Measurements from ENCODE around the gene MARCKS. TPM values are rescaled to one million over a fixed set of nuclear protein-coding genes. Genes with fewer than 3 reads are reported as not detected.

MARCKS gene
- total and polyA plus RNA-seq, 2 experiments from 2014 or later: 105 to 210 TPM

GRCh38 chr6:113857556-113858479 lies 673 bp downstream of the MARCKS start:
- peak overlapping the region; percentile 100 for H3K27ac ChIP-seq
- H3K79me2 ChIP-seq (ENCODE audit: insufficient read depth): peaks cover 57% of the 10 kb centered on the region
- peak overlapping the region; percentile 50 for H2AFZ ChIP-seq
- TF ChIP-seq EZH2phosphoT487 (IDR thresholded peaks at IDR 0.05; ENCODE audit: insufficient read depth, low read depth) (no peak), EZH2 (IDR thresholded peaks at IDR 0.05; ENCODE audit: insufficient read depth, poor library complexity, severe bottlenecking) (no peak)
- peak overlapping the region; percentile 100 for H3K9ac ChIP-seq
- peaks cover 17% of the 10 kb centered on the region for H3K4me1 ChIP-seq (ENCODE audit: insufficient read depth)
- peak overlapping the region; percentile 100 for H3K4me3 ChIP-seq
- peaks cover 20% of the 10 kb centered on the region for H3K36me3 ChIP-seq (ENCODE audit: low read depth)
- no peaks in the 10 kb centered on the region for H3K27me3 ChIP-seq (replicated peaks; ENCODE audit: insufficient read depth)
- H3K9me3 ChIP-seq (ENCODE audit: low read depth): no peaks in the 10 kb centered on the region
- WGBS, 2 experiments (ENCODE audit: low coverage in 1 of 2, low lambda C conversion rate in 2 of 2, missing lambda C conversion rate in 2 of 2): 1% methylated on average over 39 to 43 of the region's 43 CpGs
- no peaks in the 10 kb centered on the region for H3K9me2 ChIP-seq (ENCODE audit: insufficient read depth)
- in situ Hi-C loops (cut with MboI): loop anchor here (10.0 kb wide), 2 partner anchors 163 to 443 kb away; no protein-coding TSS in a partner anchor
- H3K4me2 ChIP-seq (ENCODE audit: unreplicated experiment): peak overlapping the region; percentile 97
- H3F3A ChIP-seq (ENCODE audit: insufficient read depth): peaks cover 53% of the 10 kb centered on the region
- H4K20me1 ChIP-seq (ENCODE audit: insufficient read depth): no peaks in the 10 kb centered on the region
- peak; percentile 67 for DNase-seq

DNA sequence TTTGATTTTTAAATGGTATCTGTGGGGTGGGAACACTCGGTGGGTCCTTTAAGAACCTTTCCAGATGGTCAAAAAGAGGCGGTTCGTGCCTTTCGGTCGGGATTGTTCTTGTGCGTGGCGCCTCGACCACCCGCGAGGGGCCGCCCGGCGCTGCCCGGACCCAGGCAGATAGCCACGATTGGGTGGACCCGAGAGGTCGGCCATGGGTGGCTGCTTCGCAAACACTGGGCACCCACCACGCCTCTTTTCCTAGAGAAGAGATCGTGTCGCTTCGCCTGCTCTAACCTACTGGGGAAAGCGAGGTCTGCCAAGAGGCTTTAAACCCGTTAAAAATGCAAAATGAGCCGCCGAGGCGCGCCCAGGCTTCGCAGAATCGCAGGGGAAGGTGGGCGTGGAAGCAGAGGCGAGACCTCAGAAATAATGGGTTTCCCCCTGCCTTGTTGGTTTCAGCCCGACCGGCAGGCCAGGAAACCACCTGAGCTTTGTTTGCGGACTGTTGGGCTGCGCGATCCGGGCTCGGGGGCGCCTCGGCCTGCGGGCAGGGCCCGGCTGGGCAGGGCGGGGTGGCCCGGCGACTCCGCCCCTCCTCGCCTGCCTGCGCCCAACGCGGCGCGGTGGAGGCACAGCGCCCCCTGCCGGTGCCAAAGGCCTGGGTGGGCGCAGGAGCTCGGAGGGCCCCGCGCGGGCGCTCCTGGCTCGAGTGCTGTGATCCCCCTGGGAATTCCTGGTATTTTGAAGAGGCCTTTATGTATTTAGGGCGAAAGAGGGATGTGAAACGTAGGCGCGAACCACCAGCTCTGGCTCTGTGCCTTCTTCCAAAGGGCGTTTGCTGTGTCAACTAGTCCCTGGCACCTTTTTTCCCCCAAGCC lies 1.6 kb downstream of the MARCKS start:
- H3K9me3 ChIP-seq (ENCODE audit: low read depth): no peaks in the 10 kb centered on the region
- H3K27ac ChIP-seq: peak overlapping the region; percentile 100
- 0% methylated on average over 47 to 59 of the region's 67 CpGs for WGBS, 2 experiments (ENCODE audit: low coverage in 1 of 2, low lambda C conversion rate in 2 of 2, missing lambda C conversion rate in 2 of 2)
- H3K9me2 ChIP-seq (ENCODE audit: insufficient read depth): no peaks in the 10 kb centered on the region
- peak overlapping the region; percentile 97 for H3K4me2 ChIP-seq (ENCODE audit: unreplicated experiment)
- no peaks in the 10 kb centered on the region for H4K20me1 ChIP-seq (ENCODE audit: insufficient read depth)
- TF ChIP-seq EZH2phosphoT487 (IDR thresholded peaks at IDR 0.05; ENCODE audit: insufficient read depth, low read depth) (no peak), EZH2 (IDR thresholded peaks at IDR 0.05; ENCODE audit: insufficient read depth, poor library complexity, severe bottlenecking) (no peak)
- peaks cover 66% of the 10 kb centered on the region for H3K79me2 ChIP-seq (ENCODE audit: insufficient read depth)
- peak overlapping the region; percentile 27; the same call in 1 of the 2 replicates for H2AFZ ChIP-seq
- peaks cover 25% of the 10 kb centered on the region for H3K36me3 ChIP-seq (ENCODE audit: low read depth)
- peak overlapping the region; percentile 100 for H3K9ac ChIP-seq
- H3K4me3 ChIP-seq: peak overlapping the region; percentile 100
- H3F3A ChIP-seq (ENCODE audit: insufficient read depth): peaks cover 58% of the 10 kb centered on the region
- H3K27me3 ChIP-seq (replicated peaks; ENCODE audit: insufficient read depth): no peaks in the 10 kb centered on the region
- peak; percentile 95 for DNase-seq
- H3K4me1 ChIP-seq (ENCODE audit: insufficient read depth): peaks cover 22% of the 10 kb centered on the region
- in situ Hi-C loops (cut with MboI): loop anchor here (10.0 kb wide), 2 partner anchors 164 to 444 kb away; no protein-coding TSS in a partner anchor

GRCh38 chr6:113859349-113860180 lies 2.4 kb downstream of the MARCKS start:
- DNase-seq: peak; percentile 78
- H3K27ac ChIP-seq: peak overlapping the region; percentile 100
- peak overlapping the region; percentile 100 for H3K4me3 ChIP-seq
- in situ Hi-C loops (cut with MboI): loop anchor here (10.0 kb wide), 2 partner anchors 165 to 445 kb away; no protein-coding TSS in a partner anchor
- 1 to 2% methylated on average over 55 to 70 of the region's 90 CpGs for WGBS, 2 experiments (ENCODE audit: low coverage in 1 of 2, low lambda C conversion rate in 2 of 2, missing lambda C conversion rate in 2 of 2)
- no peaks in the 10 kb centered on the region for H4K20me1 ChIP-seq (ENCODE audit: insufficient read depth)
- peak overlapping the region; percentile 100 for H3K9ac ChIP-seq
- no peaks in the 10 kb centered on the region for H3K9me3 ChIP-seq (ENCODE audit: low read depth)
- TF ChIP-seq EZH2phosphoT487 (IDR thresholded peaks at IDR 0.05; ENCODE audit: insufficient read depth, low read depth) (no peak), EZH2 (IDR thresholded peaks at IDR 0.05; ENCODE audit: insufficient read depth, poor library complexity, severe bottlenecking) (no peak)
- H3K79me2 ChIP-seq (ENCODE audit: insufficient read depth): peaks cover 75% of the 10 kb centered on the region
- H3K9me2 ChIP-seq (ENCODE audit: insufficient read depth): no peaks in the 10 kb centered on the region
- peak overlapping the region; percentile 85 for H3K4me2 ChIP-seq (ENCODE audit: unreplicated experiment)
- H3F3A ChIP-seq (ENCODE audit: insufficient read depth): peaks cover 58% of the 10 kb centered on the region
- peaks cover 22% of the 10 kb centered on the region for H3K4me1 ChIP-seq (ENCODE audit: insufficient read depth)
- peaks cover 25% of the 10 kb centered on the region for H3K36me3 ChIP-seq (ENCODE audit: low read depth)
- H3K27me3 ChIP-seq (replicated peaks; ENCODE audit: insufficient read depth): no peaks in the 10 kb centered on the region
- 0 out of 2 replicates have a peak overlapping the region, but pooled peaks have one; percentile 27 for H2AFZ ChIP-seq
